SU-DHL-6 (cell line): Measurements from ENCODE around the gene RAD51B.

Experiments
- H2AFZ ChIP-seq: fragments of 200-600 bp; sonication (generic); 2 replicates; pipeline ENCODE4 v1.6.1; 2014; ENCODE audit warnings: low read depth, mild to moderate bottlenecking, moderate library complexity, mixed read lengths, antibody characterized with exemption, low read length; ENCODE audit not compliant: severe bottlenecking
- H3F3A ChIP-seq: fragments of 200-600 bp; shearing (Covaris generic); 2 replicates; pipeline ENCODE4 v1.6.0; 2016; ENCODE audit warnings: antibody characterized with exemption, mild to moderate bottlenecking; ENCODE audit not compliant: insufficient read depth
- H3K27ac ChIP-seq: fragments of 200-600 bp; sonication (generic); 2 replicates; pipeline ENCODE4 v1.5.1; 2016; ENCODE audit warnings: low read depth, mild to moderate bottlenecking, low read length, moderate library complexity, mixed read lengths
- H3K27me3 ChIP-seq: fragments of 200-600 bp; sonication (generic), shearing (Covaris generic); 2 replicates; pipeline ENCODE4 v1.6.0; 2014; ENCODE audit warnings: mild to moderate bottlenecking, low read length
- H3K36me3 ChIP-seq: fragments of 200-600 bp; sonication (generic); 2 replicates; pipeline ENCODE4 v1.6.1; 2014; ENCODE audit warnings: mild to moderate bottlenecking, low read length, mixed read lengths
- H3K4me2 ChIP-seq: fragments of 300-600, 200-600 bp; shearing (Covaris generic), sonication (generic); 2 replicates; pipeline ENCODE4 v1.6.0; 2014; ENCODE audit warnings: low read length, low read depth, mild to moderate bottlenecking; ENCODE audit not compliant: poor library complexity, severe bottlenecking
- H3K4me3 ChIP-seq: fragments of 200-600 bp; sonication (generic); 2 replicates; pipeline ENCODE4 v1.5.1; 2014; ENCODE audit warnings: antibody characterized with exemption, low read length, mild to moderate bottlenecking, mixed read lengths; ENCODE audit not compliant: insufficient read depth, poor library complexity, severe bottlenecking
- H3K79me2 ChIP-seq: fragments of 200-600 bp; sonication (generic); 2 replicates; pipeline ENCODE4 v1.6.1; 2014; ENCODE audit warnings: mild to moderate bottlenecking, low read length, moderate library complexity; ENCODE audit not compliant: insufficient read depth
- H3K9ac ChIP-seq: fragments of 200-600 bp; sonication (generic); 2 replicates; pipeline ENCODE4 v1.7.0; 2014; ENCODE audit warnings: mild to moderate bottlenecking, low read length
- H3K9me2 ChIP-seq: fragments of 200-600 bp; sonication (generic); replicated peaks from 2 replicates; pipeline ENCODE4 v1.6.1; 2014; ENCODE audit warnings: low read length; ENCODE audit not compliant: insufficient read depth
- H3K9me3 ChIP-seq: fragments of 200-600 bp; sonication (generic); 2 replicates; pipeline ENCODE4 v1.6.1; 2014; ENCODE audit warnings: low read length, mixed read lengths; ENCODE audit not compliant: insufficient read depth
- H4K20me1 ChIP-seq: fragments of 200-600 bp; sonication (generic); 2 replicates; pipeline ENCODE4 v1.6.1; 2014; ENCODE audit warnings: low read depth, mild to moderate bottlenecking, antibody characterized with exemption, low read length, moderate library complexity, mixed read lengths
- CTCF ChIP-seq: fragments of 200-600 bp; sonication (generic); IDR thresholded peaks from one replicate; pipeline ENCODE4 v1.5.1; 2017; ENCODE audit warnings: antibody characterized with exemption, mild to moderate bottlenecking, low read length, moderate library complexity; ENCODE audit not compliant: insufficient read depth, poor library complexity, severe bottlenecking
- EZH2phosphoT487 ChIP-seq: fragments of 200-600 bp; sonication (generic), shearing (Covaris generic); conservative IDR thresholded peaks from 2 replicates; pipeline ENCODE4 v1.6.1; 2018; ENCODE audit warnings: mild to moderate bottlenecking, antibody characterized with exemption, low read length, moderate library complexity, mixed read lengths

RAD51B gene

GRCh38 chr14:68563251-68564131 lies 743.9 kb downstream of the RAD51B start:
- H3K9ac ChIP-seq, result no peak overlapping the region
- H3K4me2 ChIP-seq, result no peak overlapping the region

GRCh38 chr14:68564191-68564825 lies 744.7 kb downstream of the RAD51B start:
- Histone ChIP-seq H3K27ac (no peak overlapping the region), H4K20me1 (no peaks in the 10 kb centered on the region), H3K36me3 (no peaks in the 10 kb centered on the region), H3K4me2 (no peak overlapping the region), H3K9ac (no peak overlapping the region), H3K4me3 (no peak overlapping the region), H3K9me3 (no peaks in the 10 kb centered on the region), H2AFZ (no peak overlapping the region), H3F3A (no peaks in the 10 kb centered on the region), H3K9me2 (no peaks in the 10 kb centered on the region), H3K27me3 (no peaks in the 10 kb centered on the region), H3K79me2 (no peaks in the 10 kb centered on the region)
- TF ChIP-seq EZH2phosphoT487 (no peak), CTCF (no peak)

More at GRCh38 chr14:68563251-68564131, 743.9 kb downstream of the RAD51B start:
- Histone ChIP-seq H4K20me1 (no peaks in the 10 kb centered on the region), H2AFZ (no peak overlapping the region), H3K27ac (no peak overlapping the region), H3K9me2 (no peaks in the 10 kb centered on the region), H3K79me2 (no peaks in the 10 kb centered on the region), H3K9me3 (no peaks in the 10 kb centered on the region), H3K4me3 (no peak overlapping the region), H3K27me3 (no peaks in the 10 kb centered on the region), H3F3A (no peaks in the 10 kb centered on the region), H3K36me3 (no peaks in the 10 kb centered on the region)
- no peak for TF ChIP-seq CTCF
- TF ChIP-seq EZH2phosphoT487, result no peak

- Histone ChIP-seq H3K9ac (no peak overlapping the region), H3K9me2 (no peaks in the 10 kb centered on the region), H3K4me3 (no peak overlapping the region), H3F3A (no peaks in the 10 kb centered on the region), H3K4me2 (no peak overlapping the region), H4K20me1 (no peaks in the 10 kb centered on the region), H3K79me2 (no peaks in the 10 kb centered on the region), H3K9me3 (no peaks in the 10 kb centered on the region), H3K36me3 (no peaks in the 10 kb centered on the region), H3K27ac (no peak overlapping the region), H2AFZ (no peak overlapping the region), H3K27me3 (no peaks in the 10 kb centered on the region)
- no peak for TF ChIP-seq EZH2phosphoT487
- no peak for TF ChIP-seq CTCF
These were observed 745.5 kb downstream of the RAD51B start for GRCh38 chr14:68564826-68565759.
